ENCODE results near the gene ZNF277.

DNA sequence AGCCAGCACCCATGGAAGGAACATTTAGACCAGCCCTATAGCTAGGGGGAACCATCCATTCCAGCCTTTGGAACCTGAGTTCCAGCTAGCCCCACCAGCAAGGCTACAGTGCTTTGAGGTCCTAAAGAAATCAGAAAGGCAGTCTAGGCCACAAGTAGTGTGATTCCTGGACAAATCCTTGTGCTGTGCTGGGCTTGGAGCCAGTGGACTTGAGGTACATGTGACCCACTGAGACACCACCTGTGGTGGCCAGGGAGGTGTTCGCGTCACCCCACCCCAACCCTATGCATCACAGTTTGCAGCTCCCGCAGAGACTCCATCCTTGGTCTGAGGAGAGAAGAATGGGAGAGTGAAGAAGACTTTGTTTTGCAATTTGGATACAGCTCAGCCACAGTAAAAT lies 31.8 kb downstream of the ZNF277 start:
- TF ChIP-seq, protein P1, sequence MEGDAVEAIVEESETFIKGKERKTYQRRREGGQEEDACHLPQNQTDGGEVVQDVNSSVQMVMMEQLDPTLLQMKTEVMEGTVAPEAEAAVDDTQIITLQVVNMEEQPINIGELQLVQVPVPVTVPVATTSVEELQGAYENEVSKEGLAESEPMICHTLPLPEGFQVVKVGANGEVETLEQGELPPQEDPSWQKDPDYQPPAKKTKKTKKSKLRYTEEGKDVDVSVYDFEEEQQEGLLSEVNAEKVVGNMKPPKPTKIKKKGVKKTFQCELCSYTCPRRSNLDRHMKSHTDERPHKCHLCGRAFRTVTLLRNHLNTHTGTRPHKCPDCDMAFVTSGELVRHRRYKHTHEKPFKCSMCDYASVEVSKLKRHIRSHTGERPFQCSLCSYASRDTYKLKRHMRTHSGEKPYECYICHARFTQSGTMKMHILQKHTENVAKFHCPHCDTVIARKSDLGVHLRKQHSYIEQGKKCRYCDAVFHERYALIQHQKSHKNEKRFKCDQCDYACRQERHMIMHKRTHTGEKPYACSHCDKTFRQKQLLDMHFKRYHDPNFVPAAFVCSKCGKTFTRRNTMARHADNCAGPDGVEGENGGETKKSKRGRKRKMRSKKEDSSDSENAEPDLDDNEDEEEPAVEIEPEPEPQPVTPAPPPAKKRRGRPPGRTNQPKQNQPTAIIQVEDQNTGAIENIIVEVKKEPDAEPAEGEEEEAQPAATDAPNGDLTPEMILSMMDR (IDR thresholded peaks at IDR 0.05) = no peak
- TF ChIP-seq POLR2A (IDR thresholded peaks at IDR 0.05) (no peak), POLR2AphosphoS5 (IDR thresholded peaks at IDR 0.05) (no peak), EP300 (IDR thresholded peaks at IDR 0.05) (no peak)
